ENCODE results near the gene CFAP73. TPM values are rescaled to one million over a fixed set of nuclear protein-coding genes. Genes with fewer than 3 reads are reported as not detected.

Gene CFAP73
- polyA plus RNA-seq (2012; rRNA removed) = not detected in 2 replicates
- polyA plus RNA-seq (2012; cell fraction: cytosol; rRNA removed) = not detected in 2 replicates
- polyA plus RNA-seq (2012; cell fraction: nucleus; rRNA removed) = 0.05 and 0.14 TPM in 2 replicates

DNA sequence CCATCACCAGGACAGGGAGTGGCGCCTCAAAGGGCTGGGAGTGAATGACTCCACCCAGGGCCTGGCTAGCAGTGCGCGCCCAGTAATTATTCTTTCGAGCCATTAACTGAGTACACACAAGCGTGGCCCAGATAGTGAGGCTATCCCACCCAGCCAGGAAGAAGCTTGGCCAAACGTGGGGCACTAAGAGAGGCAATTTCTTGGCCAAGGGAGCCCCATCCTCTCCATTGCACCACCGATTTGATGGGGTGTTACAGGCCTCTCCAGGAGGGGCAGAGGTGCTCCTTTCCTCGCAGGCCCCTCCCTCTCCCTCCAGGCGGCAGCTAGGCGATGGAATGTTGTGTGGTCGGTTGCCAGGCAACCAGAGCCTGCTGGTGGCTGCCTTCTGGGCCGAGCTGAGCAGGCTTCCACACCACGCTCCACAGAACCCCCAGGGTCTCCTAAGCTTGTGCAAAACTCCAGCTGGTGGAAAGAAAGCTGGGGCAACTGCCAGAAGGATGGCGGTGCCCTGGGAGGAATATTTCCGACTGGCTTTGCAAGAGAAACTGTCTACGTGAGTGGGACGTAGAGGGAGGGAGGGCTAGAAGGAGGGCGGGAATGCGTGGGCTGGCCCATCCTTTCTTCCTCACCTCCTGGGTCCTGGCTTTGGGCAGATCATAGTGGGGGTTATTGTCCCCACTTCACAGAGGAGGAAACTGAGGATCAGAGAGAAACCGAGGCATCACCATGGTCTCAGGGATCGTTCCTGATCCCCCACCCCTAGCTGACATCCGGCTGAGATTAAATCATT is at the start of gene CFAP73:
Gene CFAP73 (plus strand): TSS at position 364 of the 790 bp plus-strand sequence. CDS start 134 bp downstream, at position 498.
- TF ChIP-seq MXI1 (IDR thresholded peaks at IDR 0.05; ENCODE audit: low read depth, low read length) (peak; percentile 27; the same call in 1 of the 2 replicates), TAF1 (IDR thresholded peaks at IDR 0.05; ENCODE audit: borderline replicate concordance, low read depth, low read length) (no peak), REST (IDR thresholded peaks at IDR 0.05; ENCODE audit: low read depth, low read length) (no peak), JUND (IDR thresholded peaks at IDR 0.05) (no peak), NFIC (IDR thresholded peaks at IDR 0.05; ENCODE audit: borderline replicate concordance) (no peak), TCF12 (IDR thresholded peaks at IDR 0.05) (no peak), SMC3 (IDR thresholded peaks at IDR 0.05; ENCODE audit: low read depth, low read length) (no peak)
- TF ChIP-seq, protein P1, sequence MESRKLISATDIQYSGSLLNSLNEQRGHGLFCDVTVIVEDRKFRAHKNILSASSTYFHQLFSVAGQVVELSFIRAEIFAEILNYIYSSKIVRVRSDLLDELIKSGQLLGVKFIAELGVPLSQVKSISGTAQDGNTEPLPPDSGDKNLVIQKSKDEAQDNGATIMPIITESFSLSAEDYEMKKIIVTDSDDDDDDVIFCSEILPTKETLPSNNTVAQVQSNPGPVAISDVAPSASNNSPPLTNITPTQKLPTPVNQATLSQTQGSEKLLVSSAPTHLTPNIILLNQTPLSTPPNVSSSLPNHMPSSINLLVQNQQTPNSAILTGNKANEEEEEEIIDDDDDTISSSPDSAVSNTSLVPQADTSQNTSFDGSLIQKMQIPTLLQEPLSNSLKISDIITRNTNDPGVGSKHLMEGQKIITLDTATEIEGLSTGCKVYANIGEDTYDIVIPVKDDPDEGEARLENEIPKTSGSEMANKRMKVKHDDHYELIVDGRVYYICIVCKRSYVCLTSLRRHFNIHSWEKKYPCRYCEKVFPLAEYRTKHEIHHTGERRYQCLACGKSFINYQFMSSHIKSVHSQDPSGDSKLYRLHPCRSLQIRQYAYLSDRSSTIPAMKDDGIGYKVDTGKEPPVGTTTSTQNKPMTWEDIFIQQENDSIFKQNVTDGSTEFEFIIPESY (IDR thresholded peaks at IDR 0.05; ENCODE audit: borderline replicate concordance, low read depth) = no peak
- TF ChIP-seq, protein P2, sequence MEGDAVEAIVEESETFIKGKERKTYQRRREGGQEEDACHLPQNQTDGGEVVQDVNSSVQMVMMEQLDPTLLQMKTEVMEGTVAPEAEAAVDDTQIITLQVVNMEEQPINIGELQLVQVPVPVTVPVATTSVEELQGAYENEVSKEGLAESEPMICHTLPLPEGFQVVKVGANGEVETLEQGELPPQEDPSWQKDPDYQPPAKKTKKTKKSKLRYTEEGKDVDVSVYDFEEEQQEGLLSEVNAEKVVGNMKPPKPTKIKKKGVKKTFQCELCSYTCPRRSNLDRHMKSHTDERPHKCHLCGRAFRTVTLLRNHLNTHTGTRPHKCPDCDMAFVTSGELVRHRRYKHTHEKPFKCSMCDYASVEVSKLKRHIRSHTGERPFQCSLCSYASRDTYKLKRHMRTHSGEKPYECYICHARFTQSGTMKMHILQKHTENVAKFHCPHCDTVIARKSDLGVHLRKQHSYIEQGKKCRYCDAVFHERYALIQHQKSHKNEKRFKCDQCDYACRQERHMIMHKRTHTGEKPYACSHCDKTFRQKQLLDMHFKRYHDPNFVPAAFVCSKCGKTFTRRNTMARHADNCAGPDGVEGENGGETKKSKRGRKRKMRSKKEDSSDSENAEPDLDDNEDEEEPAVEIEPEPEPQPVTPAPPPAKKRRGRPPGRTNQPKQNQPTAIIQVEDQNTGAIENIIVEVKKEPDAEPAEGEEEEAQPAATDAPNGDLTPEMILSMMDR (IDR thresholded peaks at IDR 0.05) = 0 out of 2 replicates have a peak, but pooled peaks have one; percentile 14
- Histone ChIP-seq H3K27ac (ENCODE audit: low read depth in 2 of 2, low read length in 1 of 2) (no peak within 1 kb of the TSS), H3K36me3 (replicated peaks in 1 of 2; ENCODE audit: control insufficient read depth in 1 of 2, insufficient read depth in 2 of 2, low read length in 1 of 2) (no peaks in the 10 kb centered on the region), H3K27me3 (ENCODE audit: insufficient read depth) (peaks cover 21% of the 10 kb centered on the region), H3K9me3 (0 out of 2 replicates have a peak, but pooled peaks cover 5% of the 10 kb centered on the region), H3F3A (replicated peaks; ENCODE audit: insufficient read depth) (peaks cover 5% of the 10 kb centered on the region), H3K79me2 (ENCODE audit: insufficient read depth) (no peaks in the 10 kb centered on the region), H4K20me1 (ENCODE audit: insufficient read depth) (no peaks in the 10 kb centered on the region), H3K4me1 (ENCODE audit: control insufficient read depth in 1 of 2, insufficient read depth in 2 of 2, low read depth in 1 of 2, low read length in 1 of 2) (peaks cover 5 to 10% of the 10 kb centered on the region in 2 experiments; a peak in 2 of 4 replicates), H3K4me2 (peak within 1 kb of the TSS; percentile 65; the same call in 1 of the 2 replicates), H2AFZ (ENCODE audit: low read depth) (no peak within 1 kb of the TSS), H3K9me2 (no peaks in the 10 kb centered on the region), H3K9ac (no peak within 1 kb of the TSS), H3K4me3 (ENCODE audit: low read depth in 2 of 2, low read length in 1 of 2) (no peak within 1 kb of the TSS)
- CTCF ChIA-PET = interaction anchor here (1.4 to 7.6 kb wide), 4 partner anchors 14 to 101 kb away, joined by 3 to 49 read pairs (median 12); partner anchors contain the start of gene RASAL1
- DNase-seq = peak; percentile 88
- POLR2A ChIA-PET = interaction anchor here (1.3 kb wide), 1 partner anchor 12 kb away, joined by 3 read pairs; no protein-coding TSS in a partner anchor
- 46% methylated on average over 19 of the region's 22 CpGs for WGBS (ENCODE audit: low lambda C conversion rate)

Measured in SK-N-SH (cell line).